ENCODE measurements around the gene CACUL1. TPM values are rescaled to one million over a fixed set of nuclear protein-coding genes. Genes with fewer than 3 reads are reported as not detected.

The CACUL1 gene
- total RNA-seq, 1 experiment from 2014 or later: 38.5 TPM

DNA sequence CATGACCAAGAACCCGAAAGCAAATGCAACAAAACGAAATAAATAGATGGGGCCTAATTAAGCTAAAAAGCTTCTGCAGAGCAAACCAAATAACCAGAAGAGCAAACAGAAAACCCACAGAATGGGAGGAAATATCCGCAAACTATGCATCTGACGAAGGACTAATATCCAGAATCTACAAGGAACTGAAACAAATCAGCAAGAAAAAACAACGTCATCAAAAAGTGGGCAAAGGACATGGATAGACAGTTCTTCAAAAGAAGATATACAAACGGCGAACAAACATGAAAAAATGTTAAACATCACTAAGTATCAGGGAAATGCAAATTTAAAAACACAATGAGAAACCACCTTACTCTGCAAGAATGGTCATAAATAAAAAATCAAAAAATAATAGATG is 35.3 kb upstream of the CACUL1 start:
- H2BK12ac ChIP-seq (ENCODE audit: insufficient read length, low read depth, low read length): no peak overlapping the region
- no peaks in the 10 kb centered on the region for H3K27me3 ChIP-seq (ENCODE audit: insufficient read depth, low read length)
- no peaks in the 10 kb centered on the region for H3K79me1 ChIP-seq (ENCODE audit: insufficient read depth, low read depth, low read length, poor library complexity, severe bottlenecking)
- no peaks in the 10 kb centered on the region for H3K9me3 ChIP-seq (ENCODE audit: control insufficient read depth, low read depth, low read length)
- H3K4me1 ChIP-seq (ENCODE audit: insufficient read depth, low read length): no peaks in the 10 kb centered on the region
- no peak overlapping the region for H2BK120ac ChIP-seq (ENCODE audit: low read depth, low read length, poor library complexity, severe bottlenecking)
- H3K18ac ChIP-seq (ENCODE audit: insufficient read length, low read depth, low read length): no peak overlapping the region
- H3T11ph ChIP-seq (ENCODE audit: low read length): no peak overlapping the region
- H3K23ac ChIP-seq (ENCODE audit: insufficient read length, low read depth, low read length): no peak overlapping the region
- no peaks in the 10 kb centered on the region for H3K23me2 ChIP-seq (ENCODE audit: insufficient read length, low read depth, low read length, poor library complexity, severe bottlenecking)
- no CpG with 5 or more reads among the region's 7 CpGs for WGBS (ENCODE audit: extremely low coverage, insufficient read length, low lambda C conversion rate)
- H3K4me1 Mint-ChIP-seq: no peaks in the 10 kb centered on the region
- no peak overlapping the region for H3K27ac Mint-ChIP-seq
- no peak overlapping the region for H4K5ac ChIP-seq (ENCODE audit: insufficient read length, low read depth, low read length)
- no peaks in the 10 kb centered on the region for H3K79me2 ChIP-seq (ENCODE audit: insufficient read depth, low read length)
- no peak overlapping the region for H3K27ac ChIP-seq (ENCODE audit: insufficient read length, low read depth, low read length)
- no peak for DNase-seq
- H3K4me2 ChIP-seq (ENCODE audit: insufficient read depth, insufficient read length, low read length): no peak overlapping the region
- H4K20me1 ChIP-seq (ENCODE audit: control insufficient read depth, insufficient read depth, insufficient read length): no peaks in the 10 kb centered on the region
- no peaks in the 10 kb centered on the region for H3K36me3 Mint-ChIP-seq (ENCODE audit: insufficient read depth in 1 of 3, low read depth in 3 of 3)
- H2AK5ac ChIP-seq (ENCODE audit: insufficient read length, low read length): no peak overlapping the region
- H3K4ac ChIP-seq (ENCODE audit: low read depth, low read length): no peak overlapping the region
- no peak overlapping the region for H2BK15ac ChIP-seq (ENCODE audit: low read depth, low read length)
- H2AFZ ChIP-seq (ENCODE audit: low read length): no peak overlapping the region
- no peak overlapping the region for H3K14ac ChIP-seq (ENCODE audit: insufficient read depth, low read length)
- H3K56ac ChIP-seq (ENCODE audit: insufficient read length, low read depth, low read length): no peak overlapping the region
- TF ChIP-seq, protein P1, sequence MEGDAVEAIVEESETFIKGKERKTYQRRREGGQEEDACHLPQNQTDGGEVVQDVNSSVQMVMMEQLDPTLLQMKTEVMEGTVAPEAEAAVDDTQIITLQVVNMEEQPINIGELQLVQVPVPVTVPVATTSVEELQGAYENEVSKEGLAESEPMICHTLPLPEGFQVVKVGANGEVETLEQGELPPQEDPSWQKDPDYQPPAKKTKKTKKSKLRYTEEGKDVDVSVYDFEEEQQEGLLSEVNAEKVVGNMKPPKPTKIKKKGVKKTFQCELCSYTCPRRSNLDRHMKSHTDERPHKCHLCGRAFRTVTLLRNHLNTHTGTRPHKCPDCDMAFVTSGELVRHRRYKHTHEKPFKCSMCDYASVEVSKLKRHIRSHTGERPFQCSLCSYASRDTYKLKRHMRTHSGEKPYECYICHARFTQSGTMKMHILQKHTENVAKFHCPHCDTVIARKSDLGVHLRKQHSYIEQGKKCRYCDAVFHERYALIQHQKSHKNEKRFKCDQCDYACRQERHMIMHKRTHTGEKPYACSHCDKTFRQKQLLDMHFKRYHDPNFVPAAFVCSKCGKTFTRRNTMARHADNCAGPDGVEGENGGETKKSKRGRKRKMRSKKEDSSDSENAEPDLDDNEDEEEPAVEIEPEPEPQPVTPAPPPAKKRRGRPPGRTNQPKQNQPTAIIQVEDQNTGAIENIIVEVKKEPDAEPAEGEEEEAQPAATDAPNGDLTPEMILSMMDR (conservative IDR thresholded peaks at IDR 0.05): no peak
- no peaks in the 10 kb centered on the region for H3K27me3 Mint-ChIP-seq (ENCODE audit: low read depth)
- H2BK20ac ChIP-seq (ENCODE audit: low read depth, low read length, poor library complexity, severe bottlenecking): no peak overlapping the region
- no peak overlapping the region for H3K9ac ChIP-seq (ENCODE audit: extremely low read depth, insufficient read length, low read length)
- H3K9me3 Mint-ChIP-seq: peaks cover 0 to 3% of the 10 kb centered on the region in 2 experiments; a peak in 2 of 5 replicates
- no peak overlapping the region for H4K91ac ChIP-seq (ENCODE audit: insufficient read length, low read depth, low read length)
- no peak overlapping the region for H4K8ac ChIP-seq (replicated peaks; ENCODE audit: insufficient read length, low read depth, low read length)
- H2BK5ac ChIP-seq (ENCODE audit: insufficient read length, low read length): no peak overlapping the region
- no peak overlapping the region for H3K4me3 Mint-ChIP-seq

Data from H9 (cell line).